IPS-11a (cell line): Measurements from ENCODE around the gene SF1.

Experiments used
- H3K4me3 ChIP-seq: one replicate; pipeline ENCODE4 v1.5.1; 2013; ENCODE audit warnings: low read depth, low read length, control low read depth

The SF1 gene

DNA sequence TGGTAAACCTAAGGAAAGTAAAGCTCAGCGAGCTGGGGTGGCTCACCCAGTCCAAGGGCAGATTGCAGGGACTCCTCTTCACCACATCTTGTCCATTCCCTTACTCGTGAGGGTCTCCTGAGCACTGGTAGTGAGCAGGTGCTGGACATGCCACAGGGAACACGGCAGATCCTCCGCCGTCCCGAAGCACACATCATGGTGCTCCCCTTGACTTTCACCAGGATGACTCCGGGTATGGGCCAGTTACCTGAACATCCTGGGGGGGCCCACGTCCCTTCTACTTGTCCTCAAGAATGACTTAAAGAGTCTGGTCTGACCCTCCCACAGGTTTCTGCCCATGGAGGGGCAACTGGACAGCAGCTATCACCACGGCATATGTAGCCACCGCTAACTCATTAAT, 8.0 kb upstream of the SF1 start:
- H3K4me3 ChIP-seq, result no peak overlapping the region

DNA sequence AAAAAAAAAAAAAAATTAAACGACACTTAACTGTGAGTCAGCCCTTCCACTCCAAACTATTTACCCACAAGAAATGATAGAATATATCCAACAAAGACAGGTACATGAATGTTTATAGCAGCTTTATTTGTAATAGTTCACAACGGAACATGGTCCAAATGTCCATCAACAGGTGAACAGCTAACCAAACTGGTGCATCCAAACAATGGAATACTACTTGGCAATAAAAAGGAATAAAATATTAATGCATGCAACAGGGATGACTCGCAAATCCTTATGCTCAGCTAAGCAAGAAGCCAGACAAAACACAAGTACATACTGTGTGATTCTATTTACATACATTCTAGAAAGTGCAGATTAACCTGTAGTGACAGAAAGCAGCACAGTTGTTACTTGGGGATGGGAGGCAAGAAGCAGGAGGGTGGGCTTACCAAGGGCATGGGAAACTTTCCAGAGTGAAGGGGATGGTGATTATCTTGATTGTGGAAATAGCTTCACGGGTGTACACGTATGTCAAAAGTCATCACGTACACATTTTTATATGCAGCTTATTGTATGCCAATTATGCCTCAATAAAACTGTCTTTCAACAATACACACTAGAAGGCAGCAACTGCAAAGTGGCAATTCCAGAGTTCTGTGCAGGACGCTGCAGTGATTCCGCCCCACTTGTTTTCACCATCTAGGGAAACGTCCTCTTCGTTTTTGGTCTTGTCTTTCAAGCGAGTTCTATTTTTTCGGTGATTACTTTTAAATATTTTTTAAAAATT, 6.7 kb upstream of the SF1 start:
- no peak overlapping the region for H3K4me3 ChIP-seq

DNA sequence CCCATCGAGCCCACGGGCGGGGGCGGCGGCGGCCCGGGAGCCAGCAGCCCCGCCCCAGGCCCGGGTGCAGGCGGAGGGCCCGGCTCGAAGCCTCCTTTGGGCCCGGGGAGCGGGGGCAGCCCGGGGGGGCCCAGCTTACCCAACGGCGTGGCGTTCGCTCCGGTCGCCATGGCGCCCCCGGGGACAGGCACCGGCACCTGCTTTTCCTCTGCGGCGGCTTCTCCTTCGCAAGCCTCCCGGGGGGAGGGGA, 194 bp downstream of the SF1 start:
- peak overlapping the region; percentile 95 for H3K4me3 ChIP-seq

DNA sequence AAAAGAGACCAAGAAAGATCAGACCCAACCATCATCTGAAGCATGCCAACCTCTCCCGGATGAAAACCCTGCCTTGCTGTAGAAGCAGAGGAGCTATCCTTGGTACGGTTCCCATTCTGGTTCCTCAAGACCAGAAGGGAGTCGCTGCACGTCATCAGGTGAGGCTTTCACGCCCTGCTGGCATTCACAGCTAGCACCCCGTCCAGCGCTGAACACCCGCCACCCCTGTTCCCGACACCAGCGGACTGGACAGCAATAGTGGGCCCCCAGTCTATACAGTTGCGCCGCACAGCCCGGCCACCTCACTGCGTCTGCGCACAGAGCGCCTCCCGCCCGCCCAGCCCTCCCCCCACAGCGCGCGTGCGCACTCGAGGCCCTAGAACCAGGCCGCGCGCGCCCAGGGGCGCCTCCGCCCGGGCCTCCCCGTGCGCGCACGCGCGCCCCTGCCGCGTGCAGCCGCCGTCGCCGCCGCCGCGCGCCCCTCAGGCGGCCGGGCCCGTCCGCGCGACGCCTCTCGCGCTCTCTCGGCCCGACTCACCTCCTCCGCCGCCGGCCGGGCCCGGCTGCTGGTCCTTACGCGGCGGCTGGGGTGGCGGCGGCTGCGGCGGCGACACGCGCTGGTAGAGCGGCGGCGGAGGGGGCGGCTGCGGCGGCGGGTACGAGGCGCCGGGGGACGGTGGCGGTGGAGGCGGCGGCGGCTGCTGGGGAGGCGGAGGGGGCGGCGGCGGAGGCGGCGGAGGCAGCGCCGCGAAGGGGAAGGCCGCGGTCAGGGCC, 706 bp downstream of the SF1 start:
- peak overlapping the region; percentile 95 for H3K4me3 ChIP-seq

DNA sequence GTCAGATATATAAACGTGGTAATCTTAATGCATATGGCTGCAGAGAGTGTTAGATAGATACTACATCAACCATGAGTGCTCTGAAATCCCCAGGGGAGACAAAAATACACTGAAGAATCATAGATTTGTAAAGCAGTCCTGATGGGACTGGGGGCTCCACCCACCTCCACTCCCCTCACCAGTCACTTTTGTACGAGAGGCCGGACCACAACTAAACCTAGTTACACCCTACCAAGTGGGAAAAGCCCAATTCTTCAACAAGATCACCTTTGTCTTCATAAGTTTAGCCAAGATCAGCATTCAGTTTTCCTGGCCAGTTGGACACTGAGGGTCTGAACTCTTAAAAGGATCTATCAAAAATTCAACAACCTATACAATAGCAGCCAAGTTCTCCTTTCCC, 1.5 kb downstream of the SF1 start:
- peak overlapping the region; percentile 95 for H3K4me3 ChIP-seq

GRCh38 chr11:64776425-64776824, 1.9 kb downstream of the SF1 start:
- H3K4me3 ChIP-seq, result no peak overlapping the region

DNA sequence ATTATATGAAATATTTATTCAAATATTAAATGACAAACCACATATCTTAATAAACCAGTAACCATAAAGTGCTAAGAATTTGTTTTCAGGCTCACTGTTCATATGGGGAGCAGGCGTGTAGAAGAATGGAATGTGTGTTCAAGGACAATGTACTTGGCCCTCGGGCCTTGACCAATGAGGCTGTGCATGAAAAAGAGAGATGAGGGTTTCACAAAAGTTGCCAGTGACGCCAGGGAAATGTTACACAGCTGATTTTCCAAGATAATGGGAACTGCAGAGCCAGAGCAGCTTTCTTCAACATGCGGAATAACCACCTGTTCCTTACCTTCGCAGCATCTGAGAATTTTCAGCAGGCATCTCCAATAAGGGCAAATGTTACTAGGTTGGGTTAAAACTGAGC, 4.2 kb downstream of the SF1 start:
- no peak overlapping the region for H3K4me3 ChIP-seq

DNA sequence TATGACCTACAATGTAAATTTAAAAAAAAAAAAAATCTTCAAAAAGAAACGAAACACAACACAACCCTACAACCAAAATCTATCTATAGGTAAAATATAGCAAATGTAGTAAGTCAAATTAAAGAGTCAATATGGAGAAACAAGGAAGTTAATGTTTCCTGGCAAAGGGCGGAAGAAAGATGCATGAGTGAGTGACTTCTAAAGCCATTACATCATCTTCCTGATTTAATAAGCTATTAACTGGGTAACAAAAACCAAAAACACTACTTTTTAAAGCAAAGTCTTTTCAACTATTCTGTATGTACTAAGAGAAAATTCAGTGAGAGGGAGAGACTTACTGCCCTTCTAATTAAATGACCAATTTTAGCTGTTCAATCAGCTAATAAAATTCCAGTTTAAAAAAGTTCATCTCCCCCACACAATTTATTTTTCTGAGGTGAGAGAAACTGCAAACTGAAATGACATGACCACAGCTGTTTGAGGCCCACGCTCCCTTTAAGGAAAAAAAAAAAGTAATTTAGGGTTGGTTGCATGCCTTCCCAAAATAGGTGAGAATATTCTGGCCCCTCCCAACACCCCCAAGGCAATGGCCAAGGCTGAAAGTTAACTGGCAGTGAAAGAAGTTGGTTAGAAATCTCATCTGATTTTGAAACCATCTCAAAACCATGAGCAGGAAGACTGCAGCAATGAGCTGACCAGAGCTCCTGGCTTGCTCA, 5.9 kb downstream of the SF1 start:
- no peak overlapping the region for H3K4me3 ChIP-seq

- H3K4me3 ChIP-seq, result no peak overlapping the region
These were observed 6.5 kb downstream of the SF1 start for GRCh38 chr11:64771861-64772260.

GRCh38 chr11:64770120-64770519, 8.2 kb downstream of the SF1 start:
- H3K4me3 ChIP-seq, result no peak overlapping the region

DNA sequence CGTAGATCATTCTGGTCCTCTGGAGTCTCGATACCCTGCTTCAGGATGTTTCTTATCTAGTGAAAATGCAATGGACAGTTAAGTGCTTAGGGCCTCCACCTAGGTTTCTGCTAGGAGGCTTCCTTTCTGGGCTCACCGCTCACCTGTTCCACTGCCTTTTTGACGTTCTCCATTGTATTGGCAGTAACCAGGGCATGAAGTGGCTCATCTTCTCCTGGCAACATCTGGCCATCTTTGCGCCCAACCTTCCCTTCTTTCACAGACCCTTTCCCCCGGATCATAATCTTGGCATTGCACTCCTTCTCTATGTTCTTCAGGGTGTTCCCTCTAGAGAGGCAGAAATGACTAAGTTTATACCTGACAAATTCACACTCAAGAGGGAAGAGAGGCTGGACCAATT, 9.1 kb downstream of the SF1 start:
- no peak overlapping the region for H3K4me3 ChIP-seq

- no peak overlapping the region for H3K4me3 ChIP-seq
These were observed 10.0 kb downstream of the SF1 start for GRCh38 chr11:64768300-64768694.

- H3K4me3 ChIP-seq, result no peak overlapping the region
These were observed 10.7 kb downstream of the SF1 start for GRCh38 chr11:64767344-64768299.

GRCh38 chr11:64766881-64767280, 11.5 kb downstream of the SF1 start:
- no peak overlapping the region for H3K4me3 ChIP-seq

GRCh38 chr11:64765851-64766665, 12.3 kb downstream of the SF1 start:
- H3K4me3 ChIP-seq, result no peak overlapping the region

- H3K4me3 ChIP-seq, result no peak overlapping the region
These were observed 13.0 kb downstream of the SF1 start for GRCh38 chr11:64765291-64765850.

DNA sequence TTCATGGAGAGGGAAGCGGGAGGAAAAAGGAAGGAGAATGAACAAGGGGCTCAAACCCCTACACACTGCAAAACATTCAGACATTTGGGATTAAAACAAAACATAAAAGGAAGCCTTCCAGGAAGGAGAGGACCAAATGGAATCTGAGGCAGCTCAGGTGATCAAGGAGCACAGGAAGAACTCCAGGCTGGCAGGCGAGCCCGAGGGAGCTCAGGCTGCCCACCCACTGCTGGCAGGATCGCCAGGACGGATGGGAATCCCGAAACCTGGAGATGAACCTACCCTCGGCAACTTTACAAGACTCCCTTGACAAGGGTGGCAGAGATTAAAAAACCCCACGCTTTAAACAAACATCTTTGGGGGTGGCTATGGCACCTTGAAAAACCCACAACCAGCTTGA, 13.6 kb downstream of the SF1 start:
- no peak overlapping the region for H3K4me3 ChIP-seq

GRCh38 chr11:64764040-64764611, 14.2 kb downstream of the SF1 start:
- H3K4me3 ChIP-seq, result no peak overlapping the region

DNA sequence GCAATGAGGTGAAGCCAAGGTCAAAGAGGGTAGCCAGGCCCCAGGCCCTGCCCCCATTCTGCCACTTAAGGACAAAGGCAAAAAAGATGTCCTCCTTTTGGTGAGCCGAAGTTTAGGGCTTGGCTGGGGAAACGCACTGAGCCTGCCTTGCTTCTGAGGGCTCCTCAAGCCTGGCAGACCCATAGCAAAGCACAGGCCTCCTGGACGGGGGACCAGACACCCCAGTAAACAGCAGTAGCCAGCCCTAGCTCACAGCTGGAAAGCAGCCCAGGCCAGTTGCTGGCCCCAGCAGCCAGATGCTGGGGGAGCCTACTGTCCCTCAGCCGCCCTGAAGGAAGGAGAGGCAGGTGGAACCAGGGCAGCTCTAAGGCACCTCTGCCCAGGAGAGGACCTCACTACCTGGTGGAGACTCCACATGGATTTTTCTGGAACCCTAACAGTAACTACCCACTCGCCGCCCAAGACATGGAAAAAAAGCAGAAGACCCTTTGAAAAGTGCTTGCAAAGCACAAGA, 14.8 kb downstream of the SF1 start:
- no peak overlapping the region for H3K4me3 ChIP-seq
